Measurements from ENCODE around the gene INSC.
A peak's percentile ranks its signal among the peaks of the same experiment; 100 is the strongest.

The INSC gene

DNA sequence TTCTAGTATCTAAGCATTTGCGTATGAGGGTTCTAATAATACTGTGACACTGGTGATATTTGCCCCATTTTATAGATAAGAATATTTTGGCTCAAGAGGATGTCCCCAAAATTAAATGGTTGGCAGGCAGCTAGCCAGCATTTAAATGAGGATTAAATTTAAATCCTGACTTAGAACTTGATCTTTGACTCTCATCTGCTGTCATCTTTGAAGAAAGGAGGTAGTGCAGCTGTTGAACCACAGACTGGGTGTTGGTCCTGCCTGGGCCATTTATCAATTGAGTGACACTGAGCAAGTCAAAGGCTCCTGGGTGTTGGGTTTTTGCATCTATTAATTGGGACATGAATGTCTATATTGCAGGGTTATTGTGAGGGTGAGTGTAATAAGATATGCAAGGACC, 112.3 kb downstream of the INSC start:
- no peak for ATAC-seq

DNA sequence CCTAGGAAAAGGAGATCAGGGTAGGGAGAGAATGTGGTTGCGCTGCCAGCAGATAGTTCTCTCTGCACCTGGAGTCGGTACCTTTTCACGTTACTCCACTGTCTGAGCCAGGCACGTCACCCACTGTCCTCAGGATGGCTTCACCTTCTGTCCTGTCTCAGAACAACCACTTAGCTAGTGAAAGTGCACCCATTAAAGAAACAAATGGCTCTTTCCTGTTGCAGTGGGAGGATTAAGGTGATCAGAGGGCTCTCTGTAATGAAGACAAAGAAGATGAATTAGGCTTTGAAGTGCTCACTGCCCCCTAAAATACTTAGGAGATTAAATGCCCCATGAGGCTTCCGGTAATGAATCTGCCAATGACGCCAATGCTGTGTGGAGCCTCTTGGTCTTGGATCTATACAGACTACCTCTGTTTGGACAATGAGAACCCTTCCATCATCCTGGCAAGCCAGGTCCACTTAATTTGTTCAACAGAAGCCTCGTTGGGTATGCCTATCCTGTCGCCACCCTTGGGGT, 113.7 kb downstream of the INSC start:
- no peak for ATAC-seq

DNA sequence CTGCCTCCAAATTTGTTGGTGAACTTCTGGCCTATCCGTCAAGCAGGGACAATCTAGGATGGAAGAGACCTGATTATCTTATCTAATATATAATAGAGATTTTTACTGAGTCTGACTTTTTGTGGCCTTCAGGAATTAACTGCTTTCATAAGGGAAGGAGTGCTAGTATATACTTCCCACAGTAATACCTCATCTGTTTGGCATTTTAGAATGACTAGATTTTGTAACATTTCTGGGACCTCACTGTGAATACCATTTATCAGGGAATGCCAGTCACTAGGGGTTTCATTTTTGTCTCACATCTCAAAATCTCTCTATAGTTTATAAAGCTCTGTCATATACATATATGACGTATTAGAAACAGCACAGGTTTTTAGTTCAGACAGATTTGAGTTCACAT, 114.3 kb downstream of the INSC start:
- ATAC-seq = no peak

DNA sequence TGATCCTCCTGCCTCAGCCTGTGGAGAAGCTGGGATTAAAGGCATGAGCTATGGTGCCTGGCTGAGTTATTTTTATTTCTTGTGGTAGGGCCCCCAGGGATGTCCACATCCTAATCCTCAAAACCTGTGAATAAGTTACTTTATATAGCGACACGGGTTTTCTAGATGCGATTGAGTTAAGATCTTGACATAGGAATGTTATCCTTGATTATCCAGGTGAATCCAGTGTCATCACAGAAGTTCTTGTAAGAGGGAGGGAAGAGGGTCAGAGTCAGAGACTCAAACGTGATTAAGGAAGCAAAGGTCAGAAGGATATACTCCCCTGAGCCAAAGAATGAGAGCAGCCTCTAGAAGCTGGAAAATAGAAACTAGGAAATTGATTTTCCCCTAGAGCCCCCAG, 117.8 kb downstream of the INSC start:
- no peak for ATAC-seq

DNA sequence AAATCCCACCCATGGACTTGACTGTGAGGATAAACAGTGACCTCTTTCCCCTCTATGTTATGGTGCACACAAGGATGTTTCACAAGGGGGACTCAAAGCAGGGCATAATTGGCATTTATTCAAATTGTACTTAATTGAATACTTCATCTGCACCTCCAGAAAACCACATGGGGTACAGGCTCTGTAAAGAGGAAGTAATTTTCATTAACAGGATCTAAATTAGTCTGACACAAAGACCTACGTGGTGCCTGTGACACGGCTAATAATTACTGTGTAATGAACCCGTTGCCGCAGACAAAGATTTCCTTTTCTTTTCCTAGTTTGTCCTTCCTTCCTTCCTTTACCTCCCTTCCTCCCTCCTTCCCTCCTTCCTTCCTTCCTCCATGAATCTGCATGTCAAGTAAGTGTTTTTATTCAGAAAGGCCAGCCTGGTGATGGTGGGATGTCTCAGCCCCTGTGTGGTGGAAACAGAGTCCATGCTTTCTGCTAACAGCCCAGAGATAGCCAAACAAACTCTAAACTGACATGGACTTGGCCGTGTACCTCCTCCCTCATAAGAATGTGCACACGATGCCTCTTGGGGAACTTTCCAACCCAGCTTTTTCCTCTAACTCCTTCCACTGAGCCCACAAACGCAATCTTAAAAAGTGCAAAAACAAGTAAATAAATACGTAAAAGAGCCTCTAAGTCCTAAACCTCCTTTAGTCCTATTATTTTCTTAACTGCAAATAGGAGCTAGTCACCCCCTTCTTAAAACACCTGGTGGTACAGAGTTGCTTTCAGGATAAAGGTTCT, 118.8 kb downstream of the INSC start:
- no peak for ATAC-seq

DNA sequence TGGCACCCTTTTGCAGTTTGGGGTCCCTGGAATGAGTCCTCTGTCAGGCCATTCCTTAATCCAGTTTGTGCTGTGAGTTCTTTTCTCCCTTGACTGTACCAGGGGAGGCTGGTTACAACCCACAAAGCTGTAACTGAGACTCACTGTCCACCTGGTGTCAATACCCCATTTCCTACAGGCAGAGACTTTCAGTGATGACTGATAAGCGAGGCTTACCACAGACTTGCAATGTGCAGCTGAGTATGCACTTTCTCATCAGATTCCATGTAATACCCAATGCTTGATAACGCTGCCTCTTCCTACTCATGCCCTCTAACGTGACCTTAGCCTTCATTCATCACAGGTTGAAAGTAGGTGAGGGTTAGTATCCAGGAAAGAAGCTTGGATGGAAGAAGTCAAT, 120.1 kb downstream of the INSC start:
- peak in 1 of 2 donors; percentile 20 for ATAC-seq

DNA sequence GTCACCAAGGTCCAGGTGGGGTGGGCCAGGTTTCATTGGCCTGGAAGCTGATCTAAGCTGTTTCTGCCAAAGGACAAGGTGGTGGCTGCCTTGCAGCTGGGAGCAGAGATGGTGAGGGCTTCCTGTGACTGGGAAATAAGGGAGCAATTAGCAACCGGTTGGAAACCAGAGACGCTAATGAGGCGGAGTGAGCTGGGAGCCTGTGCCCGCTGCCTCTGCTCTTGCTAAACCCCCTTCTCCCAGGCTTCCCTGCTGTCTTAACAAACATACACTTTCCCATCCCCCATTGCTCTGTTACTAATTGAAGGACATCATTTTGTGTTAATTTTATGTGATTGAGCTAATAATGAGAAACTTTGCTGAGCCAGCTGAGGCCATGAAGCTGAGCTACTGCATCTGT, 121.8 kb downstream of the INSC start:
- no peak for ATAC-seq

DNA sequence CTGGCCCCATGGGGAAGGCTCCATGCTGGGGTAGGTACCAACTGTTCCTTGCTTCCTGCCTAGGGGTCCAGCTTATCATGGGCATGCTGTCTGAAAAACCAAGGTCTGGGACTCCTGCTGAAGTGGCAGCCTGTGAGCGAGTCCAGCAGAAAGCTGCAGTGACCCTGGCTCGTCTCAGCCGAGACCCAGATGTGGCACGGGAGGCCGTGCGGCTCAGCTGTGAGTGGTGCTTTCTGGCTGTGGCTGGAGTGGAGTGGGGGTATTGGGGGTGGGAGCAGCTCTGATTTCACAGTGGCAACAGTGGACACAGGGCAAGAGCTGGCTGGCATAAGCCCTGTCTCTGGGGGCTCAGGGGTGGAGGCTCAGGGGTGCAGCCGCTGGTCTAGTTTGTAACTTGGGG, 124.1 kb downstream of the INSC start:
- no peak for ATAC-seq

DNA sequence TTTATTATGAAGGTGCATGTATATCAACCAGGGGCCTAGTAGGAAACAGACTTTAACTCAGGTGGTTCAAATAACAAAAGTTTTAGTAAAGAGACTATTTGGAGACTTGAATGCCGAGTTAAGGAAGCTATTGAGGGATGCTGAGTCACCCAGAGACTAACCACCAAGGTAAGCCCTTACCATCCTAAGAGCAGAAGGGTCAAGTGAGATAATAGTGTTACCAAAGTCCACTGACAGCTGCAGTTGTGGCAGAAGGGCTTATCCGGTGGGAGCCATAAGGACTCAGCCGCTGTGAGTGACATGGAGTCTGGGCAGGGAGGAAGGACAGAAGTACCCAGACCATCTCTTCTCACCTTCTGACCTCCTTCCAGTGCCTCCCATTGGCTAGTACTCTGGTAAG, 134.0 kb downstream of the INSC start:
- ATAC-seq = no peak

DNA sequence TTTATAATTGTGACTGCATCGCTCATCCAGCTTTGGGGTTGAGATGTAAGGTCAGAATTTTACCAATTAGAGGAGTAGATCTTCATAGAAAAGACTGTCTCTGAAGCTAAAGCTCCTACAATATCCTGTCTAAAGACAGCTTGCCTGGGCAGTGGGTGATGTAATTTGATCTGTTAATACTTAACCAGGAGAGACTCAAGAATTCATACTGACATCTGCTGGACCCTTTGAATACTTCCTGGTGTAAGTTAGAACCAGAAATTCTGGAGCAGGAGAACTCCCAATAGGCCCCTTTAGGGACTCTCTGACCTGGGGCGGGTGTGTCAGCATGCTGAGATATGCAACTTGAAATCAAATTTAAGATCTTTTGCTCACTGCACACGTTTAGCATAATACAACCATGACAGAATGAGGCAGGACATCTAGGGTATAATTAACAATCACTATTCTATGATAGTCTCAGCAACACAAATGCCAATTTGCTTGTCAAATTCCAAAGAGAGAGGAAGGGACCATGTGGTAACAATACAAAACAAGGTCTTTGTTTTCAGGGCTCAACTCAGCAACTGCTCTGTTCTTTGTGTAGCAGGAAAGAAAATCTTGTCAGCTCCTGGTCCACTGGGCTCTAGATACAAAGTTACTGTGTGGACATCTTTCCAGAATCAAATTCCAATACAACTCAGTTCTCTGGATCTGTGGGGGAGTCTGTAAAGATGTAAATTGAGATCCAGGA, 143.9 kb downstream of the INSC start:
- no peak for ATAC-seq

DNA sequence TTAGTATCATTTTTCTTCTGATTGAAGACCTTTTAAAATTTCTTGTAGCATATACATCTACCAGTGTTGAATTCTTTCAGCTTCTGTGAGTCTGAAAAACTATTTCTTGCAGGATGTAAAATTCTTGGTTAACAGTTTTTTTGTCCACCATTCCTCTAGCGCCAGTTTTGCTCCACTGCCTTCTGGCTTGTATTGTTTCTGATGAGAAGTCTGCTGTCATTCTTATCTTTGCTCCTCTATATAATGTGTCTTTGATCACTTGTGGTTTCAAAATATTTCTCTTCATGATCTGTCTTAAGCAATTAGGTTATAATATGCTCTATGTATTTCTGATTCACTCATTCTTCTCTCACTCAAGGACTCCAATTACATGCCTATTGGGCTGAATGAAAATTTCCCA, 152.3 kb downstream of the INSC start:
- no peak for ATAC-seq

DNA sequence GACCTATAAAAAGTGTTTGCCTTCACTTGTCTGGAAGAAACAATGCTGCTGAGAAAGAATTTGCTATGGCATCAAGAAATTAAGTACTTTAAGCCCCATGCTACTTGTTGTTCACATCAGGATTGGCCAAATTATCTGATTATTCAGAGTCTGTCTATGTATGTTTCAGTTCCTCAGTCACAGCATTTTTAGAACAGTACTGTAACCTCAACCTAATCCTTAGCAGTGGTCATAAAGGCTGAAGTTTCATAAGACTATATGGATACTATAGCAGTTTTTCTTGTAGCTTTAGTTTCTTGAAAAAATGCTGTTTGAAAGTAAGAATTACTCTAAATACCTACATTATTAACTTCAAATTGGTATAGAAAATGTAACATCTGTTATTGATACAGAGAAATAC, 153.9 kb downstream of the INSC start:
- ATAC-seq = no peak

DNA sequence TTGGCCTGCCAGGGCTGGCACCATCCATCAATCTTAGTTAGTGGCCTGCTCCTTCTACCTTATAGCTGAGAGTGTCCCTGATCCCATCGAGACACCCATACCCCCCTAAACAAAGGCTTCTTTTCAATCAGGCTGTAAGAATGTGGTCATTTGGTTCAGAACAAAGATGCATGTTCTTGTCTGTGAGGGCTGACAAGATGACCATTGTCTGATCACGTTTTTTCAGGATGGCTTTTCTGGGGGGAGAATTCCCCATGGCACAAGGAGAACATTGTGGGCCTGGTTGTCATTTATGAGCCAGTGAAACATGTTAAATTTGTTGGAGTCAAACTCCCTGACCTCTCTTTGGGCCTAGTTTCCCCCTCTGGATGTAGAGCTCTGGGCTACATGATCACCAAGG, 160.4 kb downstream of the INSC start:
- ATAC-seq = no peak

DNA sequence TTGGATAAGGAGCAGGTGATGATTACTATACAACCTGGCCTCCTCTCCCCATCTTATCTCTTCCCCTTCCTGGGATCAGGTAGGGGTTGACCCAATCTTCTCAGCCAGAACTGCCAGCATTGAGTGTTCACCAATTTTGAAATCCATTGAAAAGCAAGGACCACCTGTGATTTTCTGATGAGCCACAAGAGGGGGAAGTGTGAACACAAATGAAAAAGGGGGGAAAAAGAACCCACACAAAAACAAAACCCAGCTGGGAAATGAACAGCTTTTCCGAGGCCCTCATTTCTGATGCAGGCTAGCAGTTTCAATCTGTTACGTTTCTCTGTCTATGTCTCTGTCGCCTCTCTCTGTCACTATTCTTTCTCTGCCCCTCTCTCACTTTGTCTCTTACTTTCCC, 161.9 kb downstream of the INSC start:
- no peak for ATAC-seq

DNA sequence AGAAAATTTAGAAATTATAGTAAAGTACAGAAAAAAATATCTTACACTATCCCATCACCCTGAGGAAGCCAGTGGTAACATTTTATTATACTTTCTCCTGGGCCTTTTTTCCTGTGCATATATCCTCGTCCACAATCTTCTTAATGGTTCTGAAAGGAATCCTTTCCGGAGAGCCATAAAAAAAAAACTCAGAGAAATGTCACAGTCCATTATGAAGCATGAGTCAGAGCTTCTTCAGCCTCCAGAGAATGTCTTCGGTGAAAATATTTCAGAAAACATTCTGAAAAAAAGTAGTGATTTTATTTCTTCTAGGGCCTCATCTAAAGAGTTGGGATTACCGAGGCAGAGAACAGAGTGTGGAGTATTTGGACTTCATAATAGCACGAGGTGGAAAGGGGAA, 163.4 kb downstream of the INSC start:
- no peak for ATAC-seq

DNA sequence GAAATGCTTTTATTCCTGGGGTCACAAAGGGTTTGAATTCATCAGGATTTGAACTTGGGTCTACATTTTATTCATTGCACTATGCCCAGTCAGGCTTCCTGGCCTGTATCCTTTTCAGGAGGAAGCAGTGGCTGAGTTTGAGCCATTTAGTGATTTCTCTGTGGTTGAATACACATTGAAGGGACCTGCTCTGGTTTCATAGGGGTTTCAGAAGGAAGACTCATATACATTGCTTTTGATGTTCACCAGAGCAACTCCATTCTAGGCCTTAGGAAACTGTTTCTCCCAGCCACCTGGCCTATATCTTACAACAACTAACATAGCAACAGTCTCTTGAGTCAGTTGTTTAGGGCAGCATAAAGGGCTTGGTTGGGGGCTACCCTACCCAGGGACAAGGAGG, 165.7 kb downstream of the INSC start:
- ATAC-seq = no peak

DNA sequence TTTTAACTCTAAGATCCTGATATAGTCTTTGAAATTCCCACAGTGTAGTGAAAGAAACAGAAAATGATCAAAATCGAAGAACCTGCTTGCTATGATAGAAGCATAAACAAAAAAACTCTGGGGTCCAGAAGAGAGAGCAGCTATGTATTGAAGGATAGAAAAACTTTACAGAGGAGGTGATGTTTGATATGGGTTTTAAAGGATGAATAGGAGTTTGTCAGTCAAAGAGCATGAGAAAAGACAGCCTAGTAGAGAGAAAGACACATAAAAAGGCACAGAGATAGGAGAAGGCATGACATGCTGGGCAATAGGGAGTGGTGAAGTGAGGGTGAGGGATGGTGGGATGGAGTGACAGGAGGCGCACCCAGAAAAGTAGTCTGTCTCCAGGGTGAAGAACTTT, 168.0 kb downstream of the INSC start:
- no peak for ATAC-seq

DNA sequence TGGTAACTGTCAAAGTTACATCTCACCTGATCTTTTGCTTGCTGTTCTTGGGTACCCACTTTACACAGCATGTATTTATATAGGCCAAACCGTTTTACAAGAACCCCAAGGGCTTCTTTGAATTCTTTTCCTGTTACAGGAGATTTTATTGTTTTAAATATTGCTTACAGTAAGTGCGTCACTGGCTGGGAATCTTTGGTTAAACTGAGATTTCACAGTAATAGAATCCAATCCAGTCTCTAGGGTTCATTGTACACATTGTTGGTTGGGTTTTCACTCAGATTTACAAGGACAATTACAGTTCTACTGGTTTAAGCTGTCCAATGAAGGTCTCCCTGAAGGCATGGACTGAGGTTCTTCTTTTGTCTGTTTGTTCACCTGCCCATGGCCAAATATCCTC, 171.7 kb downstream of the INSC start:
- no peak for ATAC-seq

DNA sequence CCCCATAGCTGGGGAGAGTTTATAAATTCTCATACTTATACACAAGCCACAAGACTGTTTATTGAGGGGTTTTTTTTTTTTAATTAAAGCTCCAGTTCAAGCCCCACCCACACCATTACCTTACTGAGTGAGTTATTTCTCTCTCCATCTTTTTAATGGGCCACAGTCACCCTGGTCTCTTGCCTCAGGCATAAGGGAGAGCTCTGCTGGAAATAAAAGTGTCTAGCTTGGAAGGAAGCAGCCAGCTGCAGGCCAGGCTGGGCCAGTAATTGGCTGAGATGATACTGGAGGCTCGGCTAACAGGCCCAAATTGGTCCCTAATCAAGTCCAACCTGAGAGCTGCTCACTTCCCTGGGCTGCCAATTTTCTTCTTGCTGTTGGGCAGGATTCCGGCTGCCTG, 174.1 kb downstream of the INSC start:
- no peak for ATAC-seq

DNA sequence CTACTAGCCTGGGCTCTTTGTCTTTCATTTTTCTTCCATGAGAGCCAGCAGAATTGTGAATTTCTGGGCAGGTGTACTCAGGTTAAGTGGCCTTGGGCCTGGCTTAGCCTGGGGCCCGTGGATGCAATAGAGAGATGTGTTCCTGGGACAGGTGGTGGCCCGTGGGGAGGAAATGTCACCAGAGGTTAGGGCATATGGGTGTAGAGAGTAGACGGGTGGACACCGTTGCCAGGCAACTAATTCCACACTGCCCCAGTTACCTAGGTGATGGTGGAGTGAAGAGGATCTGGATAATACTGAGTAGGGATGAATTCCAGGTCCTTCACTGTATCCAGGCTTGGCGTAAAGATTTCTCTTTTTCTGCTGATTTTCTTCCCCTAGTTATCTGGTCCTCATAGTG, 175.0 kb downstream of the INSC start:
- ATAC-seq = no peak

DNA sequence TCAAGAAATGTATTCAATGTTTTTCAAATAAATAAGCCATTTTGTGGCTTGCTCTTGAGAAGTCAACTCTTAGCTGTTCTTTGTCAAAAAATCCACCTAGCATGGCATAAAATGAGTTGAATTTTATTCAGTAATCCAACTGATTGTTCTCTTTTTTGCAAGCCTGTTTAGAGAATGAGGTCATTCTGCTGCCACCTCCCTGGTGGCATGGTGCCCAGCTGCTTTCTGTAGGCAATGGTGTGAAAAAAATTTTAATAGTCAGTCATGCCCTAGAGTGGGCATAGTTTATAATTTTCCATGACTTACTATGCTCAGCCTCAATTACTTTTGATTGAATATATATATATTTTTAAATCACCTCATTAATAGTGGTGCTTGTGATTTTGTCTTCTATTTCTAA, 177.2 kb downstream of the INSC start:
- no peak for ATAC-seq

DNA sequence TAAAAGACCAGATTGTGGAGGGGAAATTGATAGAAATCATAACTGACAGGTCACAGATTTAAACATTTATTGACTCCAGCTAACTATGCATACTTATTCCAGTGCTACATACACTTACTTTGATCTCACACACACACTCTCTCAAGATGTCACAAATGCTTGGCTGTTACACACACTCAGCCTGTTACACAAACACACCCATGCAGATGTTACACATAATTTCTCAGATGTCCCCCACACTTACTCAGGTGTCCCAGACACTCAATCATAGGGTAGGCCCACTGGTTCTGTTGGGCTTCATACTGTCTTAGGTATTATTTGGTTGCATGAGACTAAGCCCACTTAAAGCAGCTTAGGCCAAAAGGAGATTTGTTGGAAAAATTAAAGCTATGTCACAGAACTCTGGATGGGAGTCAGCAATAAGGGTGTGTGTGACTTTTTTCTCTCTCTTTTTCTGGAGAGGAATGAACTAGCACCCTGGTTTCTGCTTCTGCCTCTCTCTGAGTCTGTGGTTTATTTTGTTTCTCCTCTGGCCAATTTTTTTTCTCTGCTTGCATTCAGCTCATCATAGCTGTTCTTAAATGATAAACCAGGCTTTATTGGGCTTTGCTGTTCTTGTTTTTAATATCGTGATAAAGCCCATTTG, 179.4 kb downstream of the INSC start:
- ATAC-seq = no peak

DNA sequence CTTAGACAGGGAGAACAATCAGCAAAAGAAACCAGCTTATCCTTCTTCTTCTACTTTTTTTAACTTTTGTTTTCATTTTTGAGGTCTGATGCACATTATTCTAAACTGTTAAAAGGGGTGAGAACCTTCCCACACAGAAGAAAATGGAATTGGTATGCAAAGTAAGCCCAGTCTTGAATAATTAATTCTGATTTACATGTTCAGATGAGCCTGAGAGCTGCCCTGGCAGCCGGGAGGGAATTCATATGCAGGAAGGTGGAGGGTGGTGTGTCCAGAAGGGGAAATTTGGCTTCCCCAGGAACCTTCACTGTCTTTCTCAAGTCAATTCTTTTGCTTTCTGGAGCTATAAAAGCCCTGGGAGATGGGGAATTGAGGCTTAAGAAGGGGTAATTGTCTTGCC, 181.0 kb downstream of the INSC start:
- ATAC-seq = no peak

Measured in activated CD4-positive, CD25-positive, alpha-beta regulatory T cell treated with anti-CD3 and anti-CD28 coated beads, Interleukin-2, amount 50 U/mL, for 24 hours (primary cell).